ENCODE results near the gene LTBP2. TPM values are rescaled to one million over a fixed set of nuclear protein-coding genes. Genes with fewer than 3 reads are reported as not detected.

LTBP2 gene
- total and polyA plus RNA-seq, 2 of the 8 experiments (the other 6 are each of a cell fraction or from before 2014, with no cell fraction given): 0.48 to 0.89 TPM

GRCh38 chr14:74571441-74571841 lies 40.6 kb downstream of the LTBP2 start (continued):
- TF ChIP-seq ATF2 (IDR thresholded peaks at IDR 0.05; ENCODE audit: low read length) (no peak), GTF2F1 (IDR thresholded peaks at IDR 0.05; ENCODE audit: borderline replicate concordance, low read depth, low read length) (no peak), CHD2 (IDR thresholded peaks at IDR 0.05; ENCODE audit: low read length) (no peak)

Data from H1 (cell line).